Measurements from ENCODE around the gene YWHAH. TPM values are rescaled to one million over a fixed set of nuclear protein-coding genes. Genes with fewer than 3 reads are reported as not detected.

The YWHAH gene
- total RNA-seq, 1 donor from 2014 or later = 57.8 TPM

DNA sequence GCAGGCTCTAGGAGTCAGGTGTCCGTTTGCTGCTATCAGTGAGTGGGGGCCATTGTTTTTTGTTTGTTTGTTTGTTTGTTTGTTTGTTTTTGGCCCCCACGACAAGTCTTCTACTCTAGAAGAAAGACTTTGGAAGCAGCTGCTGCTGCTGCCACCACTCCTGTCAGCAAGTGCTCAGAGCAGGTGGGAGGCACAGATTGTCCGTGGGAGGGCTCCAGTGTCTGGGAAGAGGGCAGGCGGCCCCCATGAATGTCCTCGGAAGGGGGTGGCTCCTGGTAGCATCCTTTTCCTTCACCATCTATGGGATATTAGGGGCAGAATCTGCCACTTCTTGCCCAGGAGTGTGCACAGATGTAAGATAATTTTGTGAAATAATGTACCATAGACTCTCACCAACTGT lies 37.8 kb upstream of the YWHAH start:
- Mint-ChIP-seq H3K4me3 (no peak overlapping the region), H3K9me3 (no peaks in the 10 kb centered on the region), H3K27me3 (ENCODE audit: low read depth) (no peaks in the 10 kb centered on the region), H3K36me3 (peaks cover 21% of the 10 kb centered on the region), H3K4me1 (peaks cover 1% of the 10 kb centered on the region), H3K27ac (no peak overlapping the region)
- no peak for DNase-seq (ENCODE audit: low spot score in 2 of 2, unreplicated experiment in 2 of 2)
- TF ChIP-seq CTCF (IDR thresholded peaks at IDR 0.05; ENCODE audit: unreplicated experiment) = no peak

GRCh38 chr22:31909977-31910376 lies 34.4 kb upstream of the YWHAH start:
- peaks cover 10% of the 10 kb centered on the region for H3K36me3 Mint-ChIP-seq
- H3K4me1 Mint-ChIP-seq = no peaks in the 10 kb centered on the region
- no peak overlapping the region for H3K4me3 Mint-ChIP-seq
- no peak for DNase-seq (ENCODE audit: low spot score in 2 of 2, unreplicated experiment in 2 of 2)
- no peak overlapping the region for H3K27ac Mint-ChIP-seq
- H3K27me3 Mint-ChIP-seq (ENCODE audit: low read depth) = no peaks in the 10 kb centered on the region
- no peaks in the 10 kb centered on the region for H3K9me3 Mint-ChIP-seq
- TF ChIP-seq CTCF (IDR thresholded peaks at IDR 0.05; ENCODE audit: unreplicated experiment) = no peak

- Mint-ChIP-seq H3K9me3 (no peaks in the 10 kb centered on the region), H3K36me3 (peaks cover 7% of the 10 kb centered on the region), H3K27ac (no peak overlapping the region), H3K4me3 (no peak overlapping the region), H3K4me1 (no peaks in the 10 kb centered on the region), H3K27me3 (ENCODE audit: low read depth) (no peaks in the 10 kb centered on the region)
- no peak for TF ChIP-seq CTCF (IDR thresholded peaks at IDR 0.05; ENCODE audit: unreplicated experiment)
- no peak for DNase-seq (ENCODE audit: low spot score in 2 of 2, unreplicated experiment in 2 of 2)
Observed at GRCh38 chr22:31911565-31912406, 32.5 kb upstream of the YWHAH start.

DNA sequence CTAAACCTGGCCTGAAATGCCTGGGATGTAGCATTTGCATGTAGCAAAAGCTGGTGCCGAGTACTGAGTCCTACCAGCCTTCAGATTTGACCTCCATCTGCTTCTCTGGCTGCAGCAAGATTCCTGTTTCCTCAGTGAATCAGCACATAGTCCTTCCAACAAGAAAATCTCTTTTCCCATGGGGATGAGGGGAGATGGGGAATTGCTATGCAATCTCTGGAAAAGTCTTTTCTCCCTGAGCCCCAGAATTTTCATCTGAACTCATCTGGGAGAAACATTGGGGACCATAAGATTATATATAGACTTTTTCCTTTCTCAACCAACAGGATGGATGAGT lies 32.0 kb upstream of the YWHAH start:
- Mint-ChIP-seq H3K27me3 (ENCODE audit: low read depth) (no peaks in the 10 kb centered on the region), H3K4me3 (no peak overlapping the region), H3K27ac (no peak overlapping the region), H3K36me3 (peaks cover 7% of the 10 kb centered on the region), H3K4me1 (no peaks in the 10 kb centered on the region), H3K9me3 (no peaks in the 10 kb centered on the region)
- DNase-seq (ENCODE audit: low spot score in 2 of 2, unreplicated experiment in 2 of 2) = no peak
- no peak for TF ChIP-seq CTCF (IDR thresholded peaks at IDR 0.05; ENCODE audit: unreplicated experiment)

GRCh38 chr22:31915586-31915985 lies 28.7 kb upstream of the YWHAH start:
- Mint-ChIP-seq H3K27ac (no peak overlapping the region), H3K27me3 (ENCODE audit: low read depth) (no peaks in the 10 kb centered on the region), H3K4me1 (no peaks in the 10 kb centered on the region), H3K9me3 (no peaks in the 10 kb centered on the region), H3K36me3 (no peaks in the 10 kb centered on the region), H3K4me3 (no peak overlapping the region)
- no peak for DNase-seq (ENCODE audit: low spot score in 2 of 2, unreplicated experiment in 2 of 2)
- TF ChIP-seq CTCF (IDR thresholded peaks at IDR 0.05; ENCODE audit: unreplicated experiment) = no peak

Data from mesothelial cell of epicardium (in vitro differentiated cells).